GM12878 (cell line): ENCODE measurements around the gene ANO2. TPM values are rescaled to one million over a fixed set of nuclear protein-coding genes. Genes with fewer than 3 reads are reported as not detected.

Experiments
- ATAC-seq: fragments of 200-7000 bp; cut with Tn5 transposase; 3 replicates; pipeline ENCODE4 v1.9.1; 2020; ENCODE audit warnings: mild to moderate bottlenecking, moderate library complexity
- BruUV-seq: library from RNA; stranded (reverse); fragments of 400-500 nt; replicated peaks from 2 replicates; lab custom pipeline; 2021; lab: Mats Ljungman, UMichigan
- CTCF ChIA-PET: fragments of 300-600 bp; sonication (Branson Sonifier 250); formaldehyde crosslinking; extraction: SDS; loops from one replicate; lab custom pipeline; 2021; ENCODE audit warnings: inconsistent platforms; lab: Yijun Ruan, JAX
- POLR2A ChIA-PET: fragments of 350-600 bp; formaldehyde crosslinking; extraction: SDS; loops from one replicate; lab custom pipeline; 2021; ENCODE audit warnings: inconsistent platforms; lab: Charles Lee
- RAD21 ChIA-PET: fragments of 300-600 bp; sonication (Branson Sonifier 250); formaldehyde crosslinking; loops from one replicate; lab custom pipeline; 2023; ENCODE audit warnings: antibody characterized with exemption; ENCODE audit not compliant: unreplicated experiment; lab: Charles Lee
- SMC1A ChIA-PET: fragments of 300-600 bp; sonication (Branson Sonifier 250); formaldehyde crosslinking; loops from one replicate; lab custom pipeline; 2023; ENCODE audit not compliant: unreplicated experiment, uncharacterized antibody; lab: Charles Lee
- DNase-seq: peaks from one replicate; pipeline ENCODE4 v3.0.0-alpha.2; 2011; ENCODE audit warnings: low read depth, low spot score
- FAIRE-seq: peaks from 3 replicates; lab custom pipeline; 2011; peaks lifted over from hg19 to GRCh38; lab: Jason Lieb, UNC
- H2AFZ ChIP-seq: 2 replicates; pipeline ENCODE4 v1.6.0; 2011; ENCODE audit warnings: low read depth, low read length, control low read depth; ENCODE audit not compliant: control insufficient read depth
- H3K27ac ChIP-seq: 2 replicates; pipeline ENCODE4 v1.5.1; 2011; ENCODE audit warnings: control low read depth; ENCODE audit not compliant: control insufficient read depth, insufficient read depth
- H3K27me3 ChIP-seq, 2 experiments: replicated peaks in 1 of 2; 2 replicates each; pipeline versions ENCODE4 v1.6.0 to v1.6.1; 2011; ENCODE audit warnings: low read length in 1 of 2; ENCODE audit not compliant: control insufficient read depth in 2 of 2, insufficient read depth in 2 of 2
- H3K36me3 ChIP-seq, 2 experiments: 2 replicates each; pipeline ENCODE4 v1.5.1; 2011; ENCODE audit warnings: low read length in 1 of 2; ENCODE audit not compliant: control insufficient read depth in 2 of 2, insufficient read depth in 2 of 2
- H3K4me1 ChIP-seq: 2 replicates; pipeline ENCODE4 v1.6.1; 2011; ENCODE audit warnings: mild to moderate bottlenecking, low read length, moderate library complexity, mixed read lengths; ENCODE audit not compliant: control insufficient read depth, insufficient read depth
- H3K4me2 ChIP-seq: 2 replicates; pipeline ENCODE4 v1.6.0; 2011; ENCODE audit warnings: control low read depth; ENCODE audit not compliant: control insufficient read depth, insufficient read depth
- H3K4me3 ChIP-seq: fragments of 200-600 bp; sonication (generic); 2 replicates; pipeline ENCODE4 v1.5.1; 2016
- H3K79me2 ChIP-seq: 2 replicates; pipeline ENCODE4 v1.6.0; 2011; ENCODE audit warnings: low read length; ENCODE audit not compliant: control insufficient read depth, insufficient read depth
- H3K9ac ChIP-seq: 2 replicates; pipeline ENCODE4 v1.8.0; 2011; ENCODE audit warnings: low read length, control low read depth, mixed read lengths; ENCODE audit not compliant: control insufficient read depth, insufficient read depth
- H3K9me3 ChIP-seq: replicated peaks from 3 replicates; pipeline ENCODE4 v1.5.1; 2011; ENCODE audit warnings: mild to moderate bottlenecking, low read length; ENCODE audit not compliant: control insufficient read depth, insufficient read depth
- H4K20me1 ChIP-seq: 2 replicates; pipeline ENCODE4 v1.6.0; 2011; ENCODE audit not compliant: control insufficient read depth, insufficient read depth
- ATF7 ChIP-seq: fragments of 450-650 bp; IDR thresholded peaks from 2 replicates; pipeline ENCODE4 v1.6.1; 2016; ENCODE audit warnings: low read depth, mild to moderate bottlenecking
- CHD1 ChIP-seq: IDR thresholded peaks from 2 replicates; pipeline ENCODE4 v1.6.1; 2012; ENCODE audit warnings: low read depth, low read length, improper control_type of control experiment
- ETV6 ChIP-seq, 2 experiments: fragments of 450-650 bp in 1 of 2; IDR thresholded peaks in 1 of 2; conservative IDR thresholded peaks in 1 of 2; 2 replicates each; pipeline ENCODE4 v1.6.1; 2014; ENCODE audit warnings: antibody characterized with exemption in 1 of 2, borderline replicate concordance in 1 of 2, low read depth in 1 of 2, mild to moderate bottlenecking in 1 of 2, moderate library complexity in 1 of 2
- REST ChIP-seq: IDR thresholded peaks from 2 replicates; pipeline ENCODE4 v1.6.1; 2012; ENCODE audit warnings: mild to moderate bottlenecking, low read depth, low read length
- RFX5 ChIP-seq: IDR thresholded peaks from 2 replicates; pipeline ENCODE4 v1.6.1; 2011; ENCODE audit warnings: low read depth, low read length, improper control_type of control experiment
- SMARCA5 ChIP-seq: fragments of 450-650 bp; IDR thresholded peaks from 2 replicates; pipeline ENCODE4 v1.6.1; 2017; ENCODE audit warnings: mild to moderate bottlenecking
- YBX1 ChIP-seq: fragments of 450-650 bp; IDR thresholded peaks from 2 replicates; pipeline ENCODE4 v1.6.1; 2016; ENCODE audit warnings: antibody characterized with exemption
- ZBTB11 ChIP-seq: fragments of 450-650 bp; formaldehyde crosslinking; IDR thresholded peaks from 2 replicates; pipeline ENCODE4 v1.5.0; 2022; ENCODE audit warnings: mild to moderate bottlenecking, missing genetic modification characterization
- WGBS: methylation state at CpG from one replicate; pipeline ENCODE4 v1.1.6; 2016; ENCODE audit warnings: low lambda C conversion rate; ENCODE audit not compliant: insufficient replicate concordance, insufficient coverage; ENCODE audit errors: missing lambda C conversion rate; 5-methylcytosine and 5-hydroxymethylcytosine counted together
- in situ Hi-C: fragments of 300-500 bp; cut with MboI; formaldehyde crosslinking; loops from 9 replicates; pipeline ENCODE4 v1.14.3; 2018; ENCODE audit warnings: mixed read lengths
- intact Hi-C: fragments of 100-400 bp; cut with micrococcal nuclease; formaldehyde crosslinking; loops from one replicate; pipeline ENCODE4 v1.14.2; 2022; ENCODE audit not compliant: unreplicated experiment
- polyA plus RNA-seq, 11 experiments: library from polyadenylated mRNA; depleted of rRNA in 4 of 11; unstranded in 6 of 11; stranded (reverse) in 5 of 11; fragments of >200 nt; fragmentation: Nextera tagmentation in 4 of 11; fragmentation: Illumina TruSeq in 1 of 11; extraction: Ambion mirVana in 4 of 11; extraction: Trizol in 1 of 11; gene quantifications; 1 replicate in 1 of 11; 2 replicates in 10 of 11; pipeline versions ENCODE4 v1.2.1 to v1.2.3, GENCODE V29; 2011 to 2016; ENCODE audit warnings: inconsistent platforms in 2 of 11, missing spikeins in 2 of 11, low read depth in 1 of 11
- total RNA-seq, 4 experiments: library from RNA; depleted of rRNA in 3 of 4; stranded (reverse); fragments of >200 nt in 3 of 4; fragmentation: Illumina TruSeq in 1 of 4; extraction: Trizol in 1 of 4; gene quantifications; 2 replicates each; pipeline versions ENCODE4 v1.2.1 to v1.2.3, GENCODE V29; 2013 to 2021
- TF ChIP-seq, protein P1 (sequence below): fragments of 450-650 bp; IDR thresholded peaks from 2 replicates; pipeline ENCODE4 v1.6.1; 2018; ENCODE audit warnings: mild to moderate bottlenecking, low read depth, moderate library complexity; ENCODE audit not compliant: partially characterized antibody
- TF ChIP-seq, protein P2 (sequence below): fragments of 450-650 bp; IDR thresholded peaks from 2 replicates; pipeline ENCODE4 v1.6.1; 2016; ENCODE audit warnings: mild to moderate bottlenecking
- TF ChIP-seq, protein P3 (sequence below): IDR thresholded peaks from 2 replicates; pipeline ENCODE4 v1.6.1; 2012; ENCODE audit warnings: low read depth, low read length, improper control_type of control experiment

The ANO2 gene
- total and polyA plus RNA-seq, 10 of the 15 experiments (the other 5 are each of a cell fraction or from before 2014, with no cell fraction given), result not detected

- TF ChIP-seq, protein P1, sequence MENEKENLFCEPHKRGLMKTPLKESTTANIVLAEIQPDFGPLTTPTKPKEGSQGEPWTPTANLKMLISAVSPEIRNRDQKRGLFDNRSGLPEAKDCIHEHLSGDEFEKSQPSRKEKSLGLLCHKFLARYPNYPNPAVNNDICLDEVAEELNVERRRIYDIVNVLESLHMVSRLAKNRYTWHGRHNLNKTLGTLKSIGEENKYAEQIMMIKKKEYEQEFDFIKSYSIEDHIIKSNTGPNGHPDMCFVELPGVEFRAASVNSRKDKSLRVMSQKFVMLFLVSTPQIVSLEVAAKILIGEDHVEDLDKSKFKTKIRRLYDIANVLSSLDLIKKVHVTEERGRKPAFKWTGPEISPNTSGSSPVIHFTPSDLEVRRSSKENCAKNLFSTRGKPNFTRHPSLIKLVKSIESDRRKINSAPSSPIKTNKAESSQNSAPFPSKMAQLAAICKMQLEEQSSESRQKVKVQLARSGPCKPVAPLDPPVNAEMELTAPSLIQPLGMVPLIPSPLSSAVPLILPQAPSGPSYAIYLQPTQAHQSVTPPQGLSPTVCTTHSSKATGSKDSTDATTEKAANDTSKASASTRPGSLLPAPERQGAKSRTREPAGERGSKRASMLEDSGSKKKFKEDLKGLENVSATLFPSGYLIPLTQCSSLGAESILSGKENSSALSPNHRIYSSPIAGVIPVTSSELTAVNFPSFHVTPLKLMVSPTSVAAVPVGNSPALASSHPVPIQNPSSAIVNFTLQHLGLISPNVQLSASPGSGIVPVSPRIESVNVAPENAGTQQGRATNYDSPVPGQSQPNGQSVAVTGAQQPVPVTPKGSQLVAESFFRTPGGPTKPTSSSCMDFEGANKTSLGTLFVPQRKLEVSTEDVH, result no peak
- TF ChIP-seq ETV6 (conservative IDR thresholded peaks at IDR 0.05 in 1 of 2, IDR thresholded peaks at IDR 0.05 in 1 of 2; ENCODE audit: borderline replicate concordance in 1 of 2, low read depth in 1 of 2) (no peak), RFX5 (no peak), YBX1 (no peak)
These were observed 40.1 kb downstream of the ANO2 start (continued) for GRCh38 chr12:5904969-5905368.

- H3K27me3 ChIP-seq, result peaks cover 4 to 7% of the 10 kb centered on the region in 2 experiments; a peak in 3 of 4 replicates
- intact Hi-C loops, result no loop called here
- ATAC-seq (no peak), FAIRE-seq (no peak), DNase-seq (no peak)
- no peak overlapping the region for H3K4me3 ChIP-seq
- H3K27ac ChIP-seq, result no peak overlapping the region
- H4K20me1 ChIP-seq, result no peaks in the 10 kb centered on the region
- BruUV-seq, result no TSS peak
- in situ Hi-C loops, result no loop called here
- ChIA-PET SMC1A (no interaction called here), CTCF (no interaction called here), RAD21 (no interaction called here), POLR2A (no interaction called here)
- H3K4me1 ChIP-seq, result no peaks in the 10 kb centered on the region
- no peaks in the 10 kb centered on the region for H3K79me2 ChIP-seq
- no peaks in the 10 kb centered on the region for H3K9me3 ChIP-seq
- H3K4me2 ChIP-seq, result no peak overlapping the region
- 37% methylated on average over 11 of the region's 11 CpGs for WGBS
- no peak overlapping the region for H2AFZ ChIP-seq
- H3K36me3 ChIP-seq, result no peaks in the 10 kb centered on the region
- H3K9ac ChIP-seq, result no peak overlapping the region
- TF ChIP-seq, protein P2, sequence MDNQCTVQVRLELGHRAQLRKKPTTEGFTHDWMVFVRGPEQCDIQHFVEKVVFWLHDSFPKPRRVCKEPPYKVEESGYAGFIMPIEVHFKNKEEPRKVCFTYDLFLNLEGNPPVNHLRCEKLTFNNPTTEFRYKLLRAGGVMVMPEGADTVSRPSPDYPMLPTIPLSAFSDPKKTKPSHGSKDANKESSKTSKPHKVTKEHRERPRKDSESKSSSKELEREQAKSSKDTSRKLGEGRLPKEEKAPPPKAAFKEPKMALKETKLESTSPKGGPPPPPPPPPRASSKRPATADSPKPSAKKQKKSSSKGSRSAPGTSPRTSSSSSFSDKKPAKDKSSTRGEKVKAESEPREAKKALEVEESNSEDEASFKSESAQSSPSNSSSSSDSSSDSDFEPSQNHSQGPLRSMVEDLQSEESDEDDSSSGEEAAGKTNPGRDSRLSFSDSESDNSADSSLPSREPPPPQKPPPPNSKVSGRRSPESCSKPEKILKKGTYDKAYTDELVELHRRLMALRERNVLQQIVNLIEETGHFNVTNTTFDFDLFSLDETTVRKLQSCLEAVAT, result no peak
- TF ChIP-seq ZBTB11 (CRISPR knock-in tag) (no peak), ATF7 (no peak), REST (no peak), SMARCA5 (no peak), CHD1 (no peak)
- TF ChIP-seq, protein P3, sequence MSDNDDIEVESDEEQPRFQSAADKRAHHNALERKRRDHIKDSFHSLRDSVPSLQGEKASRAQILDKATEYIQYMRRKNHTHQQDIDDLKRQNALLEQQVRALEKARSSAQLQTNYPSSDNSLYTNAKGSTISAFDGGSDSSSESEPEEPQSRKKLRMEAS, result no peak
These were observed 40.6 kb downstream of the ANO2 start for GRCh38 chr12:5904441-5904840.
